B cell (primary cell): Measurements from ENCODE around the gene ACSF2. TPM values are rescaled to one million over a fixed set of nuclear protein-coding genes. Genes with fewer than 3 reads are reported as not detected.

Experiments
- ATAC-seq: fragments of 200-7000 bp; cut with Tn5 transposase; one replicate; pipeline ENCODE4 v1.10.0; 2021; ENCODE audit warnings: low read depth, mild to moderate bottlenecking, moderate number of reproducible peaks, moderate library complexity
- CTCF ChIA-PET: fragments of 350-600 bp; sonication (Branson Sonifier 250); formaldehyde crosslinking; loops from one replicate; lab custom pipeline; 2021; ENCODE audit warnings: antibody characterized with exemption, inconsistent platforms; lab: Charles Lee
- POLR2A ChIA-PET: fragments of 350-600 bp; sonication (Branson Sonifier 250); formaldehyde crosslinking; loops from one replicate; lab custom pipeline; 2021; ENCODE audit warnings: antibody characterized with exemption; lab: Charles Lee
- DNase-seq: peaks from one replicate; pipeline ENCODE4 v3.0.0; 2013
- H2AFZ ChIP-seq: 2 replicates; pipeline ENCODE4 v1.6.1; 2012; ENCODE audit warnings: mild to moderate bottlenecking, low read depth, low read length; ENCODE audit not compliant: insufficient read depth, poor library complexity, severe bottlenecking
- H3K27ac ChIP-seq, 2 donors: 1 replicate in 1 of 2; 2 replicates in 1 of 2; pipeline ENCODE4 v1.5.1; 2012 to 2013; ENCODE audit warnings: low read length in 2 of 2, mild to moderate bottlenecking in 2 of 2, moderate library complexity in 1 of 2
- H3K27me3 ChIP-seq, 4 experiments: fragments of 200-600 bp in 1 of 4; sonication (generic) in 1 of 4; replicated peaks in 1 of 4; 1 replicate in 2 of 4; 2 replicates in 2 of 4; pipeline versions ENCODE4 v1.6.1 to v1.7.0; 2013 to 2016; ENCODE audit warnings: low read length in 3 of 4, mild to moderate bottlenecking in 2 of 4, mixed read lengths in 1 of 4, moderate library complexity in 1 of 4; ENCODE audit not compliant: insufficient read depth in 4 of 4, control insufficient read depth in 3 of 4; ENCODE audit errors: control extremely low read depth in 1 of 4
- H3K36me3 ChIP-seq, 2 experiments: replicated peaks in 1 of 2; 1 replicate in 1 of 2; 2 replicates in 1 of 2; pipeline versions ENCODE4 v1.6.1 to v1.7.1; 2013; ENCODE audit warnings: low read length in 1 of 2; ENCODE audit not compliant: insufficient read depth in 2 of 2, control insufficient read depth in 1 of 2; ENCODE audit errors: control extremely low read depth in 1 of 2, extremely low read depth in 1 of 2
- H3K4me1 ChIP-seq, 2 donors: fragments of 200-600 bp in 1 of 2; sonication (generic) in 1 of 2; 1 replicate in 1 of 2; 2 replicates in 1 of 2; pipeline versions ENCODE4 v1.5.1 to v1.6.1; 2013 to 2017; ENCODE audit warnings: low read length in 2 of 2; ENCODE audit not compliant: control insufficient read depth in 2 of 2, insufficient read depth in 2 of 2
- H3K4me2 ChIP-seq: replicated peaks from 2 replicates; pipeline ENCODE3; 2012; ENCODE audit warnings: mild to moderate bottlenecking, low read depth, low read length; ENCODE audit not compliant: poor library complexity, severe bottlenecking
- H3K4me3 ChIP-seq, 5 experiments: fragments of 200-600 bp in 1 of 5; sonication (generic) in 1 of 5; 1 replicate in 3 of 5; 2 replicates in 2 of 5; pipeline versions ENCODE4 v1.5.1 to v1.7.0; 2011 to 2016; ENCODE audit warnings: low read length in 4 of 5, mild to moderate bottlenecking in 4 of 5, low read depth in 2 of 5, control low read depth in 1 of 5, moderate library complexity in 1 of 5; ENCODE audit not compliant: insufficient read depth in 1 of 5; ENCODE audit errors: control extremely low read depth in 1 of 5, extremely low read depth in 1 of 5
- H3K79me2 ChIP-seq: fragments of 200-600 bp; sonication (generic); one replicate; pipeline ENCODE4 v1.6.0; 2016; ENCODE audit warnings: low read length; ENCODE audit not compliant: control insufficient read depth, insufficient read depth
- H3K9ac ChIP-seq: fragments of 200-600 bp; sonication (generic); 2 replicates; pipeline ENCODE4 v1.6.1; 2017; ENCODE audit warnings: mild to moderate bottlenecking, low read length, moderate library complexity
- H3K9me3 ChIP-seq, 3 donors: one replicate each; pipeline versions ENCODE4 v1.6.1 to v1.7.1; 2013; ENCODE audit warnings: low read length in 2 of 3; ENCODE audit not compliant: control insufficient read depth in 2 of 3, insufficient read depth in 1 of 3; ENCODE audit errors: control extremely low read depth in 1 of 3
- H4K20me1 ChIP-seq: 2 replicates; pipeline ENCODE4 v1.6.0; 2012; ENCODE audit warnings: mild to moderate bottlenecking, low read length; ENCODE audit not compliant: insufficient read depth, control insufficient read depth, poor library complexity, severe bottlenecking
- H3K27ac Mint-ChIP-seq: one replicate; pipeline ENCODE4 v1.8.0; 2021; ENCODE audit warnings: mixed read lengths
- H3K27me3 Mint-ChIP-seq: one replicate; pipeline ENCODE4 v1.8.0; 2021; ENCODE audit warnings: mixed read lengths
- H3K4me1 Mint-ChIP-seq: one replicate; pipeline ENCODE4 v1.8.0; 2021; ENCODE audit warnings: mixed read lengths
- H3K4me3 Mint-ChIP-seq: one replicate; pipeline ENCODE4 v1.8.0; 2021; ENCODE audit warnings: mixed read lengths
- H3K9me3 Mint-ChIP-seq: one replicate; pipeline ENCODE4 v1.8.0; 2022; ENCODE audit warnings: mixed read lengths; ENCODE audit not compliant: insufficient read depth
- CTCF ChIP-seq: fragments of 200-600 bp; IDR thresholded peaks from one replicate; pipeline ENCODE4 v1.8.0; 2022; ENCODE audit warnings: antibody characterized with exemption, mild to moderate bottlenecking
- EZH2 ChIP-seq: IDR thresholded peaks from 2 replicates; pipeline ENCODE4 v1.6.1; 2012; ENCODE audit warnings: borderline replicate concordance, low read depth, mild to moderate bottlenecking, moderate library complexity, low read length; ENCODE audit not compliant: insufficient read depth, poor library complexity, severe bottlenecking
- WGBS: methylation state at CpG from one replicate; pipeline ENCODE4 v1.1.5; 2013; ENCODE audit warnings: missing lambda C conversion rate; ENCODE audit not compliant: insufficient coverage; 5-methylcytosine and 5-hydroxymethylcytosine counted together
- intact Hi-C: fragments of 100-400 bp; cut with micrococcal nuclease; formaldehyde crosslinking; loops from one replicate; pipeline ENCODE4 v1.10.0; 2022
- polyA plus RNA-seq: library from polyadenylated mRNA; depleted of rRNA; stranded (reverse); fragments of >200 nt; gene quantifications from 2 replicates; pipeline ENCODE4 v1.2.3, GENCODE V29; 2012
- total RNA-seq, 2 donors: library from RNA; stranded (reverse); fragments of 120-200 nt in 1 of 2; gene quantifications; 1 replicate in 1 of 2; 2 replicates in 1 of 2; pipeline versions ENCODE4 v1.2.3 to v1.2.4, GENCODE V29; 2013 to 2022

Gene ACSF2
- total and polyA plus RNA-seq, 2 donors (not counting 1 experiment from before 2014, with no cell fraction given) = 59.6 to 66.1 TPM

DNA sequence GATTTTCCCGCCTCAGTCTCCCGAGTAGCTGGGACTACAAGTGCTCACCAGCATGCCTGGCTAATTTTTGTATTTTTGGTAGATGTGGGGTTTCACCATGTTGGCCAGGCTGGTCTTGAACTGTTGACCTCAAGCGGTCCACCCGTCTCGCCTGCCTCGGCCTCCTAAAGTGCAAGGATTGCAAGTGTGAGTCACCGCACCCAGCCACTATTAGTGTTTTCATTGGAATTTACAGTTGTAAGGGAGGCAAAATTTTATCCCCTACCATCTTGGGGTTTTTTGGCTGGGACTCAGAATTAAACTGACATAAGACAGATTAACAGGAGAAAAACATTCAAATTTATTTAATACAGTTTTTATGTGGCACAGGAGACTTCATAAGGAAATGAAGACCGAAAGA lies 69.9 kb downstream of the ACSF2 start:
- H4K20me1 ChIP-seq = no peaks in the 10 kb centered on the region
- Mint-ChIP-seq H3K9me3 (no peaks in the 10 kb centered on the region), H3K27ac (no peak overlapping the region), H3K4me1 (no peaks in the 10 kb centered on the region), H3K27me3 (peaks cover 3% of the 10 kb centered on the region), H3K4me3 (no peak overlapping the region)
- no peak overlapping the region for H3K9ac ChIP-seq
- intact Hi-C loops = no loop called here
- ChIA-PET POLR2A (no interaction called here), CTCF (interaction anchor here (0.7 to 0.9 kb wide), 3 partner anchors 9 to 266 kb away, joined by 3 read pairs; no protein-coding TSS in a partner anchor)
- no peak for DNase-seq
- ATAC-seq = no peak
- no peaks in the 10 kb centered on the region for H3K36me3 ChIP-seq
- H3K4me3 ChIP-seq = no peak overlapping the region
- H3K79me2 ChIP-seq = no peaks in the 10 kb centered on the region
- H3K4me2 ChIP-seq = no peak overlapping the region
- H3K4me1 ChIP-seq = no peaks in the 10 kb centered on the region
- TF ChIP-seq EZH2 (no peak), CTCF (no peak)
- no peaks in the 10 kb centered on the region for H3K27me3 ChIP-seq
- no peak overlapping the region for H3K27ac ChIP-seq
- H3K9me3 ChIP-seq = no peaks in the 10 kb centered on the region
- H2AFZ ChIP-seq = no peak overlapping the region
- WGBS = 95% methylated on average over 4 of the region's 8 CpGs

DNA sequence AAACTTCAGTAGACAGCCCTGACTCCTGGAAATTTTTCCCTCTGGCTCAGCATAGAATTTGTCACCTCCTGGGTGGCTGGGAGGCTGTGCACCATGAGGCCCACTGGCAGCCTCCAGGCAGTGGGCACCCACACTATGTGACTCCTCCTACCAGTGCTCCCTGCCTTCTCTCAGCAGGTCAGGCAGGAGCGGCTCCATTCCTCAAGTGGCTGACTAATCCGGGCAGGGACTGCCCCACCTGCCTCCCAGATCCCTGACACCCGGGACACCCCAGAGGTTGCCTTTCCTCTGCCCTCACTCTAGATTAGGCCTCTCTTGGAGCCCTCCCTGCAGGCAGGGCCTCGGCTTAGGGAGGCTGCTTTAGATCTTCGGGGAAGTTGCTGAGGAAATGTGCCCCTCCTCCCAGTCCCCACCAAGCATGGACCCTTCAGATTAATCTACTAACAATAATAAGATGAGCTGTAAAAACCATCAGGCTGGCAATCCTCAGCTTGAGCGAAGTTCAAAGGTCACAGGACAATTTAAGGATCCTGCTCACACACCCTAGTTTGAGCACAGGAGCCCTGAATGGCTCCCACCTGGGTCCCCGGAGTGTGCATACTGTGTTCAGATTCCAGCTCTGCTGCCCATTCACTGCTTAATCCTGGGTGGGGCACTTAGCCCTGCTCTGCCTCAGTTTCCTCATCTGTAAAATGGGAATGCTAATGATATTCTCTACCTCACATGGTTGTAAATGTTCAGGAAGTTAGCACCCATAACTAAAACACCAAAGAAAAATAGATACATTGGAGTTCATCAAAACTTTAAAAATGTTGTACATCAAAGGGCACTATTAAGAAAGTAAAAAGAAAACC lies 72.2 kb downstream of the ACSF2 start:
- H3K4me3 ChIP-seq = no peak overlapping the region
- WGBS = 90% methylated on average over 3 of the region's 7 CpGs
- intact Hi-C loops = no loop called here
- no peaks in the 10 kb centered on the region for H3K4me1 Mint-ChIP-seq
- H3K4me3 Mint-ChIP-seq = no peak overlapping the region
- no peaks in the 10 kb centered on the region for H3K36me3 ChIP-seq
- H3K27me3 ChIP-seq = no peaks in the 10 kb centered on the region
- no peak overlapping the region for H3K27ac Mint-ChIP-seq
- H3K27me3 Mint-ChIP-seq = peaks cover 3% of the 10 kb centered on the region
- H3K9me3 ChIP-seq = no peaks in the 10 kb centered on the region
- ChIA-PET POLR2A (interaction anchor here (0.7 kb wide), 1 partner anchor 43 kb away, joined by 7 read pairs; no protein-coding TSS in a partner anchor), CTCF (interaction anchor here (1.2 kb wide), 2 partner anchors 12 to 19 kb away, joined by 3 to 4 read pairs; partner anchors contain the start of gene RSAD1)
- H3K9me3 Mint-ChIP-seq = no peaks in the 10 kb centered on the region
- TF ChIP-seq EZH2 (no peak), CTCF (no peak)
- DNase-seq (no peak), ATAC-seq (no peak)
- H3K27ac ChIP-seq = no peak overlapping the region
- H3K4me2 ChIP-seq = no peak overlapping the region
- no peak overlapping the region for H2AFZ ChIP-seq
- no peak overlapping the region for H3K9ac ChIP-seq
- no peaks in the 10 kb centered on the region for H3K79me2 ChIP-seq
- H4K20me1 ChIP-seq = no peaks in the 10 kb centered on the region
- H3K4me1 ChIP-seq = no peaks in the 10 kb centered on the region
